Measurements from ENCODE around the gene MYCN. TPM values are rescaled to one million over a fixed set of nuclear protein-coding genes. Genes with fewer than 3 reads are reported as not detected.

MYCN gene
- total and polyA plus RNA-seq, 2 of the 4 experiments (the other 2 are of a cell fraction) = not detected

DNA sequence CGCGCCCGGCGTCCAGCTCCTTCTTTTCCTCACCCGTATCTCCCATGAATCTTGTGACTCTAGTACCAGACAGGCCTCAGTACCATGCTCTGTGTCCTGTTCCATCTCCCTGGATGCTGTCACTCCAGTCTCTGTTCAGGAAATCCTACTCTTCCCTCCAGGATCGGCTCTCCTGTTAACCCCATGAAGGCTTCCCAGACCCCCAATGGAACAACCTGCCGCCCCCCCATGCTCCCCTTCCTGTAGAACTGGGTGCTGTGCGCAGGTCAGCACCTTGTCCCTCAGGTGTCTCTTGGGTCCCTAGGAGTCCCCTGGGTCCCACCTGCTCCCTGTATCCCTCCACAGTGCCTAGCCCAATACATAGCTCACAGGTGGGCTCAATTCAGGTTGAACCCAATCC lies 41.3 kb downstream of the MYCN start:
- Histone ChIP-seq H3K36me3 (ENCODE audit: control insufficient read depth, insufficient read depth, low read length) (no peaks in the 10 kb centered on the region), H3K4ac (ENCODE audit: low read depth, low read length) (no peak overlapping the region), H3K18ac (ENCODE audit: low read depth, low read length) (no peak overlapping the region), H2BK20ac (ENCODE audit: low read depth, low read length) (no peak overlapping the region), H2AK9ac (replicated peaks; ENCODE audit: low read depth, low read length, poor library complexity) (no peak overlapping the region), H4K5ac (ENCODE audit: low read depth, low read length) (no peak overlapping the region), H4K20me1 (ENCODE audit: insufficient read depth, low read length) (no peaks in the 10 kb centered on the region), H3K4me3 (ENCODE audit: insufficient read depth, low read depth, low read length) (no peak overlapping the region), H2AFZ (replicated peaks; ENCODE audit: low read length, poor library complexity) (no peak overlapping the region), H3K79me1 (ENCODE audit: low read depth in 1 of 2, low read length in 2 of 2) (no peaks in the 10 kb centered on the region), H2BK120ac (ENCODE audit: low read depth, low read length) (no peak overlapping the region), H4K91ac (ENCODE audit: insufficient read depth, low read depth, low read length) (no peak overlapping the region), H3K56ac (ENCODE audit: extremely low read depth, insufficient read depth, low read length) (no peak overlapping the region), H2BK5ac (ENCODE audit: low read depth, low read length, poor library complexity, severe bottlenecking) (no peak overlapping the region), H3K14ac (replicated peaks; ENCODE audit: low read depth, low read length) (no peak overlapping the region), H3K23ac (ENCODE audit: low read depth, low read length) (no peak overlapping the region), H3K9me3 (ENCODE audit: control insufficient read depth, insufficient read depth, low read length) (peaks cover 51% of the 10 kb centered on the region), H2BK15ac (ENCODE audit: low read depth, low read length) (no peak overlapping the region), H3K27me3 (ENCODE audit: control insufficient read depth, insufficient read depth, low read length) (no peaks in the 10 kb centered on the region), H3K9me1 (ENCODE audit: insufficient read depth, low read length) (no peaks in the 10 kb centered on the region), H2AK5ac (ENCODE audit: low read depth, low read length) (no peak overlapping the region), H3K27ac (ENCODE audit: insufficient read depth, low read length) (no peak overlapping the region), H3K4me2 (ENCODE audit: low read depth, low read length) (no peak overlapping the region), H3K9ac (ENCODE audit: low read depth, low read length) (no peak overlapping the region), H4K8ac (ENCODE audit: low read depth in 2 of 2, low read length in 2 of 2) (no peak overlapping the region), H3K4me1 (ENCODE audit: control insufficient read depth, insufficient read depth, low read length) (no peaks in the 10 kb centered on the region)
- BruUV-seq (replicated peaks) = no TSS peak
- ChIA-PET POLR2A (ENCODE audit: unreplicated experiment) (no interaction called here), CTCF (no interaction called here)
- no peak for DNase-seq
- dilution Hi-C loops (cut with HindIII; ENCODE audit: low sequenced_read_pairs, unreplicated experiment) (no loop called here), in situ Hi-C loops (cut with MboI; ENCODE audit: low sequenced_read_pairs) (no loop called here), intact Hi-C loops (cut with micrococcal nuclease) (no loop called here)
- no peak for TF ChIP-seq RCOR1 (IDR thresholded peaks at IDR 0.05; ENCODE audit: insufficient replicate concordance, low read length)
- TF ChIP-seq, protein P1, sequence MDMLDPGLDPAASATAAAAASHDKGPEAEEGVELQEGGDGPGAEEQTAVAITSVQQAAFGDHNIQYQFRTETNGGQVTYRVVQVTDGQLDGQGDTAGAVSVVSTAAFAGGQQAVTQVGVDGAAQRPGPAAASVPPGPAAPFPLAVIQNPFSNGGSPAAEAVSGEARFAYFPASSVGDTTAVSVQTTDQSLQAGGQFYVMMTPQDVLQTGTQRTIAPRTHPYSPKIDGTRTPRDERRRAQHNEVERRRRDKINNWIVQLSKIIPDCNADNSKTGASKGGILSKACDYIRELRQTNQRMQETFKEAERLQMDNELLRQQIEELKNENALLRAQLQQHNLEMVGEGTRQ (IDR thresholded peaks at IDR 0.05; ENCODE audit: low read depth, low read length) = no peak
- TF ChIP-seq, protein P2, sequence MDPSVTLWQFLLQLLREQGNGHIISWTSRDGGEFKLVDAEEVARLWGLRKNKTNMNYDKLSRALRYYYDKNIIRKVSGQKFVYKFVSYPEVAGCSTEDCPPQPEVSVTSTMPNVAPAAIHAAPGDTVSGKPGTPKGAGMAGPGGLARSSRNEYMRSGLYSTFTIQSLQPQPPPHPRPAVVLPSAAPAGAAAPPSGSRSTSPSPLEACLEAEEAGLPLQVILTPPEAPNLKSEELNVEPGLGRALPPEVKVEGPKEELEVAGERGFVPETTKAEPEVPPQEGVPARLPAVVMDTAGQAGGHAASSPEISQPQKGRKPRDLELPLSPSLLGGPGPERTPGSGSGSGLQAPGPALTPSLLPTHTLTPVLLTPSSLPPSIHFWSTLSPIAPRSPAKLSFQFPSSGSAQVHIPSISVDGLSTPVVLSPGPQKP (IDR thresholded peaks at IDR 0.05; ENCODE audit: borderline replicate concordance, low read depth, low read length) = no peak
- TF ChIP-seq, protein P3, sequence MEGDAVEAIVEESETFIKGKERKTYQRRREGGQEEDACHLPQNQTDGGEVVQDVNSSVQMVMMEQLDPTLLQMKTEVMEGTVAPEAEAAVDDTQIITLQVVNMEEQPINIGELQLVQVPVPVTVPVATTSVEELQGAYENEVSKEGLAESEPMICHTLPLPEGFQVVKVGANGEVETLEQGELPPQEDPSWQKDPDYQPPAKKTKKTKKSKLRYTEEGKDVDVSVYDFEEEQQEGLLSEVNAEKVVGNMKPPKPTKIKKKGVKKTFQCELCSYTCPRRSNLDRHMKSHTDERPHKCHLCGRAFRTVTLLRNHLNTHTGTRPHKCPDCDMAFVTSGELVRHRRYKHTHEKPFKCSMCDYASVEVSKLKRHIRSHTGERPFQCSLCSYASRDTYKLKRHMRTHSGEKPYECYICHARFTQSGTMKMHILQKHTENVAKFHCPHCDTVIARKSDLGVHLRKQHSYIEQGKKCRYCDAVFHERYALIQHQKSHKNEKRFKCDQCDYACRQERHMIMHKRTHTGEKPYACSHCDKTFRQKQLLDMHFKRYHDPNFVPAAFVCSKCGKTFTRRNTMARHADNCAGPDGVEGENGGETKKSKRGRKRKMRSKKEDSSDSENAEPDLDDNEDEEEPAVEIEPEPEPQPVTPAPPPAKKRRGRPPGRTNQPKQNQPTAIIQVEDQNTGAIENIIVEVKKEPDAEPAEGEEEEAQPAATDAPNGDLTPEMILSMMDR (conservative IDR thresholded peaks at IDR 0.05; ENCODE audit: low read depth, low read length) = no peak
- no peak for TF ChIP-seq BHLHE40 (IDR thresholded peaks at IDR 0.05; ENCODE audit: low read depth, low read length)
- TF ChIP-seq MAZ (IDR thresholded peaks at IDR 0.05; ENCODE audit: borderline replicate concordance, low read depth, low read length) = no peak
- no peak for TF ChIP-seq FOS (IDR thresholded peaks at IDR 0.05; ENCODE audit: low read depth, low read length)
- TF ChIP-seq CHD1 (IDR thresholded peaks at IDR 0.05; ENCODE audit: low read depth, low read length) = no peak
- no peak for TF ChIP-seq CEBPB (IDR thresholded peaks at IDR 0.05; ENCODE audit: low read depth, low read length)
- TF ChIP-seq MAFK (IDR thresholded peaks at IDR 0.05; ENCODE audit: low read depth, low read length) = no peak
- no peak for TF ChIP-seq SMC3 (IDR thresholded peaks at IDR 0.05; ENCODE audit: low read depth, low read length)
- no peak for TF ChIP-seq MXI1 (IDR thresholded peaks at IDR 0.05; ENCODE audit: borderline replicate concordance, low read depth, low read length)
- no peak for TF ChIP-seq NFE2L2 (IDR thresholded peaks at IDR 0.05; ENCODE audit: low read depth, low read length)
- TF ChIP-seq RAD21 (IDR thresholded peaks at IDR 0.05; ENCODE audit: low read length) = no peak
- TF ChIP-seq POLR2A (IDR thresholded peaks at IDR 0.05; ENCODE audit: low read depth, low read length) = no peak
- TF ChIP-seq RFX5 (IDR thresholded peaks at IDR 0.05; ENCODE audit: low read depth, low read length) = no peak
- 40% methylated on average over 1 of the region's 8 CpGs; no CpG with 5 or more reads in 1 of the 2 experiments for WGBS, 2 experiments (ENCODE audit: extremely low coverage in 2 of 2, insufficient read length in 1 of 2)
- no peak for ATAC-seq (ENCODE audit: low read depth)
